HepG2 (cell line): ENCODE measurements around the gene TRIM67. TPM values are rescaled to one million over a fixed set of nuclear protein-coding genes. Genes with fewer than 3 reads are reported as not detected.

Source experiments
- ATAC-seq: fragments of 200-7000 bp; cut with Tn5 transposase; 3 replicates; pipeline ENCODE4 v1.9.1; 2020; ENCODE audit warnings: mild to moderate bottlenecking, moderate library complexity
- BruUV-seq: library from RNA; stranded (reverse); fragments of 400-500 nt; replicated peaks from 2 replicates; lab custom pipeline; 2021; lab: Mats Ljungman, UMichigan
- CTCF ChIA-PET: fragments of 300-600 bp; formaldehyde crosslinking; extraction: SDS; loops from one replicate; lab custom pipeline; 2021; ENCODE audit warnings: low total read pairs, inconsistent platforms, low intra/inter-chr PET ratio; lab: Yijun Ruan, JAX
- POLR2A ChIA-PET: fragments of 350-600 bp; sonication (Branson Sonifier 250); formaldehyde crosslinking; loops from one replicate; lab custom pipeline; 2020; ENCODE audit warnings: antibody characterized with exemption, inconsistent platforms; lab: Yijun Ruan, JAX
- DNase-seq: peaks from one replicate; pipeline ENCODE4 v3.0.0-alpha.2; 2015; ENCODE audit warnings: low spot score
- FAIRE-seq: peaks from 3 replicates; lab custom pipeline; 2011; peaks lifted over from hg19 to GRCh38; lab: Jason Lieb, UNC
- H2AFZ ChIP-seq: one replicate; pipeline ENCODE4 v1.6.1; 2011; ENCODE audit warnings: low read length, inconsistent platforms
- H3K27ac ChIP-seq: fragments of 300-600 bp; 3 replicates; pipeline ENCODE4 v1.8.0; 2011; ENCODE audit warnings: mixed run types, mild to moderate bottlenecking, mixed read lengths, low read length, inconsistent platforms; ENCODE audit not compliant: insufficient read depth; ENCODE audit errors: extremely low read length
- H3K27me3 ChIP-seq, 2 experiments: fragments of 200-600 bp in 1 of 2; 2 replicates in 1 of 2; 3 replicates in 1 of 2; pipeline versions ENCODE4 v1.6.0 to v1.8.0; 2011; ENCODE audit warnings: low read length in 2 of 2, mild to moderate bottlenecking in 2 of 2, moderate library complexity in 2 of 2, inconsistent platforms in 1 of 2; ENCODE audit not compliant: insufficient read depth in 2 of 2, control insufficient read depth in 1 of 2
- H3K36me3 ChIP-seq, 2 experiments: fragments of 200-600 bp in 1 of 2; replicated peaks in 1 of 2; 2 replicates in 1 of 2; 3 replicates in 1 of 2; pipeline versions ENCODE4 v1.5.1 to v1.8.0; 2011; ENCODE audit warnings: low read length in 2 of 2, inconsistent platforms in 1 of 2; ENCODE audit not compliant: insufficient read depth in 2 of 2, control insufficient read depth in 1 of 2
- H3K4me1 ChIP-seq: 2 replicates; pipeline ENCODE4 v1.5.1; 2012; ENCODE audit warnings: low read length, inconsistent platforms; ENCODE audit not compliant: insufficient read depth
- H3K4me2 ChIP-seq: 2 replicates; pipeline ENCODE4 v1.6.0; 2011; ENCODE audit warnings: low read depth, low read length, inconsistent platforms
- H3K4me3 ChIP-seq, 3 experiments: fragments of 200-600 bp in 1 of 3; sonication (generic), shearing (Covaris generic) in 1 of 3; replicated peaks in 1 of 3; 2 replicates each; pipeline ENCODE4 v1.5.1; 2011 to 2016; ENCODE audit warnings: low read length in 3 of 3, inconsistent platforms in 2 of 3, low read depth in 2 of 3, mild to moderate bottlenecking in 2 of 3, control low read depth in 1 of 3, mixed read lengths in 1 of 3; ENCODE audit not compliant: insufficient read depth in 1 of 3
- H3K79me2 ChIP-seq: one replicate; pipeline ENCODE4 v1.6.1; 2011; ENCODE audit warnings: low read length, inconsistent platforms; ENCODE audit not compliant: insufficient read depth
- H3K9ac ChIP-seq: 2 replicates; pipeline ENCODE4 v1.6.0; 2011; ENCODE audit warnings: mild to moderate bottlenecking, low read depth, low read length, inconsistent platforms; ENCODE audit not compliant: insufficient read depth
- H3K9me3 ChIP-seq: 2 replicates; pipeline ENCODE4 v1.5.1; 2012; ENCODE audit warnings: mild to moderate bottlenecking, low read length
- H4K20me1 ChIP-seq: 2 replicates; pipeline ENCODE4 v1.6.0; 2011; ENCODE audit warnings: inconsistent platforms, mild to moderate bottlenecking, low read length, moderate library complexity; ENCODE audit not compliant: insufficient read depth
- AKAP8 ChIP-seq: sonication (generic); formaldehyde crosslinking; IDR thresholded peaks from 2 replicates; pipeline ENCODE4 v1.5.1; 2020; ENCODE audit warnings: mild to moderate bottlenecking, missing genetic modification reagents
- ARID2 ChIP-seq: sonication (generic); formaldehyde crosslinking; IDR thresholded peaks from 2 replicates; pipeline ENCODE4 v1.8.1; 2022; ENCODE audit warnings: mild to moderate bottlenecking, missing genetic modification reagents, borderline replicate concordance
- ESRRA ChIP-seq: sonication (generic); formaldehyde crosslinking; IDR thresholded peaks from 2 replicates; pipeline ENCODE4 v1.5.1; 2020; ENCODE audit warnings: mild to moderate bottlenecking, low read depth, missing genetic modification reagents
- HCFC1 ChIP-seq: fragments of 150-350 bp; IDR thresholded peaks from 2 replicates; pipeline ENCODE4 v1.6.1; 2014; ENCODE audit warnings: low read depth, low read length
- NAIF1 ChIP-seq: sonication (generic); formaldehyde crosslinking; IDR thresholded peaks from 2 replicates; pipeline ENCODE4 v1.5.0; 2020; ENCODE audit warnings: mild to moderate bottlenecking, missing genetic modification reagents, borderline replicate concordance
- RBFOX2 ChIP-seq: fragments of 200-400 bp; formaldehyde crosslinking; IDR thresholded peaks from 2 replicates; pipeline ENCODE4 v1.6.1; 2017; ENCODE audit warnings: low read depth, mild to moderate bottlenecking, low read length
- REXO4 ChIP-seq: sonication (generic); formaldehyde crosslinking; IDR thresholded peaks from 2 replicates; pipeline ENCODE4 v1.8.0; 2022; ENCODE audit warnings: missing genetic modification reagents, mild to moderate bottlenecking, borderline replicate concordance
- SNAPC2 ChIP-seq: sonication (generic); formaldehyde crosslinking; IDR thresholded peaks from 2 replicates; pipeline ENCODE4 v1.8.1; 2022; ENCODE audit warnings: mild to moderate bottlenecking, missing genetic modification reagents
- ZBTB8A ChIP-seq: sonication (generic); formaldehyde crosslinking; IDR thresholded peaks from 2 replicates; pipeline ENCODE4 v1.4.0; 2020; ENCODE audit warnings: mild to moderate bottlenecking, low read depth, missing genetic modification reagents, borderline replicate concordance
- ZFP36L2 ChIP-seq: sonication (generic); formaldehyde crosslinking; IDR thresholded peaks from 2 replicates; pipeline ENCODE4 v1.4.0; 2020; ENCODE audit warnings: missing genetic modification reagents
- ZFY ChIP-seq: sonication (generic); formaldehyde crosslinking; IDR thresholded peaks from 2 replicates; pipeline ENCODE4 v1.4.0; 2020; ENCODE audit warnings: missing genetic modification reagents
- ZNF256 ChIP-seq: sonication (generic); formaldehyde crosslinking; conservative IDR thresholded peaks from 2 replicates; pipeline ENCODE4 v1.4.0; 2020; ENCODE audit warnings: missing genetic modification reagents
- ZNF530 ChIP-seq: sonication (generic); formaldehyde crosslinking; IDR thresholded peaks from 2 replicates; pipeline ENCODE4 v1.5.0; 2020; ENCODE audit warnings: low read depth, mild to moderate bottlenecking, missing genetic modification reagents
- ZNF772 ChIP-seq: sonication (generic); formaldehyde crosslinking; IDR thresholded peaks from 2 replicates; pipeline ENCODE4 v1.5.0; 2020; ENCODE audit warnings: mild to moderate bottlenecking, missing genetic modification reagents
- WGBS: methylation state at CpG from one replicate; pipeline ENCODE4 v1.1.6; 2017; ENCODE audit warnings: low lambda C conversion rate; 5-methylcytosine and 5-hydroxymethylcytosine counted together
- in situ Hi-C: cut with HindIII; loops from 2 replicates; pipeline ENCODE4 v1.10.0; 2017; ENCODE audit warnings: low pct_unique_long_range_greater_than_20kb; ENCODE audit not compliant: extremely low pct_ligation_motif_present
- intact Hi-C: fragments of 100-400 bp; cut with micrococcal nuclease; formaldehyde crosslinking; loops from one replicate; pipeline ENCODE4 v1.10.0; 2022; ENCODE audit not compliant: unreplicated experiment
- polyA plus RNA-seq, 8 experiments: library from polyadenylated mRNA; depleted of rRNA in 3 of 8; stranded (reverse) in 7 of 8; unstranded in 1 of 8; fragments of >200 nt; fragmentation: Illumina TruSeq in 4 of 8; extraction: Trizol in 4 of 8; gene quantifications; 2 replicates each; pipeline versions ENCODE4 v1.2.1 to v1.2.3, GENCODE V29; 2011 to 2016; ENCODE audit warnings: low read depth in 4 of 8, missing spikeins in 1 of 8, mixed read lengths in 1 of 8; ENCODE audit not compliant: insufficient read depth in 1 of 8
- total RNA-seq, 5 experiments: library from RNA; depleted of rRNA; stranded (reverse); fragments of >200 nt; fragmentation: Illumina TruSeq; extraction: Trizol; gene quantifications; 2 replicates each; pipeline ENCODE4 v1.2.3, GENCODE V29; 2016; ENCODE audit warnings: low read depth in 1 of 5
- TF ChIP-seq, protein P1 (sequence below): sonication (generic); formaldehyde crosslinking; conservative IDR thresholded peaks from 2 replicates; pipeline ENCODE4 v1.8.0; 2022; ENCODE audit warnings: mild to moderate bottlenecking, moderate library complexity, missing genetic modification reagents
- TF ChIP-seq, protein P2 (sequence below): sonication (generic); formaldehyde crosslinking; IDR thresholded peaks from 2 replicates; pipeline ENCODE4 v1.4.0; 2020; ENCODE audit warnings: missing genetic modification reagents
- TF ChIP-seq, protein P3 (sequence below): IDR thresholded peaks from 2 replicates; pipeline ENCODE4 v1.6.1; 2018; ENCODE audit warnings: missing genetic modification reagents, mild to moderate bottlenecking, missing compliant biosample characterization

TRIM67 gene
- total and polyA plus RNA-seq, 2 of the 13 experiments (the other 11 are each of a cell fraction or from before 2014, with no cell fraction given) = not detected

DNA sequence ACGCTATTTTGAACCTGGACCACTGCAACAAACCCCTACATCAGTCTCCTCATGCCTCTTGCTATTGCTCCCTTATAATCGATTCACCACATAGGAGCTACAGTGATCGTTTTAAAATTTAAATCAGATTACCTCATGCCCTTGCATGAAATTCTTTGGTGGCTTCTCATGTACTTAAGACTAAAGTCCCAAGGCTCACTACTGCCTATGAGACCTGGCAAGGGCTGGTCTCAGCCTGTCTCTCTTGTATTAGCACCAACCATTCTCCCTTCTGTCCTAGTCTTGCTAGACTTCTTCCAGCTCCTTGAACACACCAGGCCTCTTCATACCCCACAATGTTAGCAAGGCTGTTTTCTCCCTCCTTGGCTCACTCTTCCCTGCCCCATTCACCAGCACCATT lies 72.6 kb downstream of the TRIM67 start:
- intact Hi-C loops = no loop called here
- H3K9me3 ChIP-seq = no peaks in the 10 kb centered on the region
- CTCF ChIA-PET = no interaction called here
- H4K20me1 ChIP-seq = no peaks in the 10 kb centered on the region
- no peaks in the 10 kb centered on the region for H3K27me3 ChIP-seq
- BruUV-seq = TSS peak; percentile 92
- FAIRE-seq (no peak), DNase-seq (no peak), ATAC-seq (peak; percentile 30)
- peak overlapping the region; percentile 74 for H3K4me2 ChIP-seq
- WGBS = 3% methylated on average over 3 of the region's 3 CpGs
- peak overlapping the region in 1 of 3 experiments; percentile 47; a peak in 1 of 6 replicates for H3K4me3 ChIP-seq
- peaks cover 21% of the 10 kb centered on the region for H3K79me2 ChIP-seq
- peaks cover 82% of the 10 kb centered on the region for H3K4me1 ChIP-seq
- H3K9ac ChIP-seq = peak overlapping the region; percentile 76
- in situ Hi-C loops = no loop called here
- H3K27ac ChIP-seq = peak overlapping the region; percentile 98
- H3K36me3 ChIP-seq = peaks cover 5 to 8% of the 10 kb centered on the region in 2 experiments; a peak in 3 of 5 replicates
- no peak overlapping the region for H2AFZ ChIP-seq
- POLR2A ChIA-PET = interaction anchor here (0.9 to 4.0 kb wide), 7 partner anchors 8 to 521 kb away, joined by 4 to 47 read pairs (median 7); partner anchors contain the start of genes AGT, C1orf198, EXOC8 and GNPAT
- TF ChIP-seq, protein P1, sequence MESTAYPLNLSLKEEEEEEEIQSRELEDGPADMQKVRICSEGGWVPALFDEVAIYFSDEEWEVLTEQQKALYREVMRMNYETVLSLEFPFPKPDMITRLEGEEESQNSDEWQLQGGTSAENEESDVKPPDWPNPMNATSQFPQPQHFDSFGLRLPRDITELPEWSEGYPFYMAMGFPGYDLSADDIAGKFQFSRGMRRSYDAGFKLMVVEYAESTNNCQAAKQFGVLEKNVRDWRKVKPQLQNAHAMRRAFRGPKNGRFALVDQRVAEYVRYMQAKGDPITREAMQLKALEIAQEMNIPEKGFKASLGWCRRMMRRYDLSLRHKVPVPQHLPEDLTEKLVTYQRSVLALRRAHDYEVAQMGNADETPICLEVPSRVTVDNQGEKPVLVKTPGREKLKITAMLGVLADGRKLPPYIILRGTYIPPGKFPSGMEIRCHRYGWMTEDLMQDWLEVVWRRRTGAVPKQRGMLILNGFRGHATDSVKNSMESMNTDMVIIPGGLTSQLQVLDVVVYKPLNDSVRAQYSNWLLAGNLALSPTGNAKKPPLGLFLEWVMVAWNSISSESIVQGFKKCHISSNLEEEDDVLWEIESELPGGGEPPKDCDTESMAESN (CRISPR knock-in tag) = no peak
- TF ChIP-seq ESRRA (CRISPR knock-in tag) (no peak), ARID2 (no peak), NAIF1 (CRISPR knock-in tag) (no peak), RBFOX2 (peak; percentile 11; the same call in 1 of the 2 replicates), SNAPC2 (CRISPR knock-in tag) (no peak), HCFC1 (no peak), ZNF772 (no peak), AKAP8 (CRISPR knock-in tag) (no peak), ZBTB8A (CRISPR knock-in tag) (no peak), ZFY (CRISPR knock-in tag) (0 out of 2 replicates have a peak, but pooled peaks have one; percentile 16), ZFP36L2 (CRISPR knock-in tag) (no peak), ZNF256 (CRISPR knock-in tag) (0 out of 2 replicates have a peak, but pooled peaks have one; percentile 49), ZNF530 (CRISPR knock-in tag) (no peak), REXO4 (no peak)
- TF ChIP-seq, protein P2, sequence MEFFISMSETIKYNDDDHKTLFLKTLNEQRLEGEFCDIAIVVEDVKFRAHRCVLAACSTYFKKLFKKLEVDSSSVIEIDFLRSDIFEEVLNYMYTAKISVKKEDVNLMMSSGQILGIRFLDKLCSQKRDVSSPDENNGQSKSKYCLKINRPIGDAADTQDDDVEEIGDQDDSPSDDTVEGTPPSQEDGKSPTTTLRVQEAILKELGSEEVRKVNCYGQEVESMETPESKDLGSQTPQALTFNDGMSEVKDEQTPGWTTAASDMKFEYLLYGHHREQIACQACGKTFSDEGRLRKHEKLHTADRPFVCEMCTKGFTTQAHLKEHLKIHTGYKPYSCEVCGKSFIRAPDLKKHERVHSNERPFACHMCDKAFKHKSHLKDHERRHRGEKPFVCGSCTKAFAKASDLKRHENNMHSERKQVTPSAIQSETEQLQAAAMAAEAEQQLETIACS (CRISPR knock-in tag) = no peak
- TF ChIP-seq, protein P3, sequence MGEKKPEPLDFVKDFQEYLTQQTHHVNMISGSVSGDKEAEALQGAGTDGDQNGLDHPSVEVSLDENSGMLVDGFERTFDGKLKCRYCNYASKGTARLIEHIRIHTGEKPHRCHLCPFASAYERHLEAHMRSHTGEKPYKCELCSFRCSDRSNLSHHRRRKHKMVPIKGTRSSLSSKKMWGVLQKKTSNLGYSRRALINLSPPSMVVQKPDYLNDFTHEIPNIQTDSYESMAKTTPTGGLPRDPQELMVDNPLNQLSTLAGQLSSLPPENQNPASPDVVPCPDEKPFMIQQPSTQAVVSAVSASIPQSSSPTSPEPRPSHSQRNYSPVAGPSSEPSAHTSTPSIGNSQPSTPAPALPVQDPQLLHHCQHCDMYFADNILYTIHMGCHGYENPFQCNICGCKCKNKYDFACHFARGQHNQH (CRISPR knock-in tag) = 0 out of 2 replicates have a peak, but pooled peaks have one; percentile 1
